Retinal pigment epithelial cell (primary cell): Measurements from ENCODE around the gene MDH2.
"Not testable (repeated sequence)": the region's sequence is repeated elsewhere in the genome, so short reads cannot be mapped to it uniquely, and the experiment has no call there.

Source experiments
- DNase-seq: peaks from one replicate; pipeline ENCODE4 v3.0.0-alpha.2; 2010; ENCODE audit warnings: low read depth
- H3K4me3 ChIP-seq: 2 replicates; pipeline ENCODE4 v1.5.1; 2011; ENCODE audit warnings: mild to moderate bottlenecking, low read length, control low read depth, moderate library complexity
- TF ChIP-seq, protein P1 (sequence below): conservative IDR thresholded peaks from 2 replicates; pipeline ENCODE4 v1.5.1; 2011; ENCODE audit warnings: low read depth, low read length, control low read depth, inconsistent platforms

MDH2 gene

DNA sequence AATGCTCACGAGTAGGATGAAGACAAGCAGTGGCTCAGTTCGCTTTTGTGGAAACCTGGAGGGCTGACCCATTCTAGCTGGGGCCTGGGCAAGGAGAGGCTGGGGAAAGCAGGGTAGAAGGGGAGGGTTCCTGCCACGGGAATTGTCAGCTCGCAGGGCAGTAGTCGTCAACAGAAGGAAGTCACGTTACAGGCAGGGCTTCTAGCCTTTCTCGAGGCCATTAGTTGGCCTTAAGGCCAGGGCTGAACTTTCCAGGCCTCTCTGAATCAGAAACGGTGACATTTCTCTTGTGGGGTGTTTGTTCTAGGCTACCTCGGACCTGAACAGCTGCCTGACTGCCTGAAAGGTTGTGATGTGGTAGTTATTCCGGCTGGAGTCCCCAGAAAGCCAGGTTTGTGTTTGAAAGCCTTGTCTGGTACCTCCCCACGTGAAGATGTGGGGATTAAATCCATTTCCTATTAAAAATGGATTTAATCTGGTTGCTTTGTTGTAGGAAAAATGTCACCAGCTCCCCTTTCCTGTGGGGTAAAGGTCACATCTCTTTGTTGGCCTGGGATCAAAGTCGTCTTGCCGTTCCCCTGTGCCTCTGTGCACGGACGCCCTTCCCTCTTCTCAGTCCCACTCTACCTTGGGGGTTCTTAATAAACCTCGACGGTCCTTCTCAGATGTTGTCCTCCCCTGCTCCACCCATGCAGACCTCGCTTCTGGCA lies 9.4 kb downstream of the MDH2 start:
- no peak overlapping the region for H3K4me3 ChIP-seq
- TF ChIP-seq, protein P1, sequence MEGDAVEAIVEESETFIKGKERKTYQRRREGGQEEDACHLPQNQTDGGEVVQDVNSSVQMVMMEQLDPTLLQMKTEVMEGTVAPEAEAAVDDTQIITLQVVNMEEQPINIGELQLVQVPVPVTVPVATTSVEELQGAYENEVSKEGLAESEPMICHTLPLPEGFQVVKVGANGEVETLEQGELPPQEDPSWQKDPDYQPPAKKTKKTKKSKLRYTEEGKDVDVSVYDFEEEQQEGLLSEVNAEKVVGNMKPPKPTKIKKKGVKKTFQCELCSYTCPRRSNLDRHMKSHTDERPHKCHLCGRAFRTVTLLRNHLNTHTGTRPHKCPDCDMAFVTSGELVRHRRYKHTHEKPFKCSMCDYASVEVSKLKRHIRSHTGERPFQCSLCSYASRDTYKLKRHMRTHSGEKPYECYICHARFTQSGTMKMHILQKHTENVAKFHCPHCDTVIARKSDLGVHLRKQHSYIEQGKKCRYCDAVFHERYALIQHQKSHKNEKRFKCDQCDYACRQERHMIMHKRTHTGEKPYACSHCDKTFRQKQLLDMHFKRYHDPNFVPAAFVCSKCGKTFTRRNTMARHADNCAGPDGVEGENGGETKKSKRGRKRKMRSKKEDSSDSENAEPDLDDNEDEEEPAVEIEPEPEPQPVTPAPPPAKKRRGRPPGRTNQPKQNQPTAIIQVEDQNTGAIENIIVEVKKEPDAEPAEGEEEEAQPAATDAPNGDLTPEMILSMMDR, result no peak
- no peak for DNase-seq

DNA sequence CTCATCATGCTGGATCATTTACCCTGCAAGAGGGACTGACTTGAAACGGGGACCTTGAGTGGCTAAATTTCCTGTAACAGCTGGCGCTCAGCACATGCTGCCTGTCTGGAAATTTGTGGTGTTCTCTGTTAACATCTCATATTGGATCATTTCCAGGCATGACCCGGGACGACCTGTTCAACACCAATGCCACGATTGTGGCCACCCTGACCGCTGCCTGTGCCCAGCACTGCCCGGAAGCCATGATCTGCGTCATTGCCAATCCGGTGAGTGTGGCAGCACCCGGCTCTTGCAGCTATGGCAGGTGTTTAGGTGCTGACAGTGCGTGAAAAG lies 9.9 kb downstream of the MDH2 start:
- TF ChIP-seq, protein P1, result no peak

DNA sequence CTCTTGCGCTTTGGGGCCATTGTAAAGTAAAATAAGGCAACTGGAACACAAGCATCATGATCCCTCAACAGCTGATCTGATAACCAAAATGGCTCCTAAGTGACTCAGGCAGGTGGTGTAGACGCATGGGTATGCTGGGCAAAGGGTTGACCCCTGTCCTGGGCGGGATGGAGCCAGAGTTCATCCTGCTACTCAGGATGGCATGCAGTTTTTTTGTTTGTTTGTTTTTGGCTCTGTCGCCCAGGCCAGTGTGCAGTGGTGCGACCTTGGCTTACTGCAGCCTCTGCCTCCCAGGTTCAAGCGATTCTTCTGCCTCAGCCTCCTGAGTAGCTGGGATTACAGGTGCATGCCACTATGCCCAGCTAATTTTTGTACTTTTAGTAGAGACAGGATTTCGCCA lies 10.8 kb downstream of the MDH2 start:
- DNase-seq, H3K4me3 ChIP-seq: not testable (repeated sequence)

More for the DNA sequence above, 9.9 kb downstream of the MDH2 start:
- DNase-seq, result no peak
- H3K4me3 ChIP-seq, result no peak overlapping the region

DNA sequence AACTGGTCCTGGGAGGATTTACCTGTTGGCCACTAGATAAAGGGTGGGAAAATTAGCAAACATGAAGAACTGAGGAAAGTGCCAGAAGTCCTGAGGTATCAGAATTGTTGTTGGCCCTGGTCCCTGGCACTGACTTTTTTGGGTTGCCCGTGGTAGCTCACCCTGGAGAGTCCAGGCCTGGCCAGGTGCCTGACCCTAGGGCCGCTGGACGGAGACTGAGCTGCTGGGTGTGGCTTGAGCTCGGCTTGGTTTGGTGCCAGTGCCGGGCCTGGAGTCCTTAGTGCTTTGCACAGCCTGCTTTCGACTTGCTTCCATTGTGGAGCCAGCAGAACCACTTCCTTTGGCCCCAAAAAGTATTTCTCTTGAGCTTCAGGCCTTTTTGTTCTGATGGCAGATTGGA lies 12.9 kb downstream of the MDH2 start:
- no peak for DNase-seq
- no peak overlapping the region for H3K4me3 ChIP-seq
- TF ChIP-seq, protein P1, result no peak

DNA sequence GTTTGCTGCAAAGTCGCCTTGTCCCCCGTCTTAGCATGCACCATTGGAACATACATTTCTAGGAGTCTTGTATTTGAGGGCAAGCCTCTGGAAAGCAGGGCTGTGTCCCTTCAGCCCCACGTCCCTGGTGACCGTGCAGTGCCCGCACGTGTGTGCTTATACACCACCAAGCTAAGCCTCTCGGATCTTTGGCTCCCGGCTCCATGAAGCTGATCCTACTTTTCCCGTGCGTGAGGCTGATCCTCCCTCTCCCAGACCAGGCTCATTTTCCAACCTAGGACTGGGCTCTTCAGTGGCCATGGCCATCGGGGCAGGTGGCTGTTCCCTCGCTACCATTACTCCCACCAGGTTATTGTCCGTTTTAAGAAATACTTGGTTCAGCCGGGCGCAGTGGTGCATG lies 14.3 kb downstream of the MDH2 start:
- TF ChIP-seq, protein P1, result no peak

DNA sequence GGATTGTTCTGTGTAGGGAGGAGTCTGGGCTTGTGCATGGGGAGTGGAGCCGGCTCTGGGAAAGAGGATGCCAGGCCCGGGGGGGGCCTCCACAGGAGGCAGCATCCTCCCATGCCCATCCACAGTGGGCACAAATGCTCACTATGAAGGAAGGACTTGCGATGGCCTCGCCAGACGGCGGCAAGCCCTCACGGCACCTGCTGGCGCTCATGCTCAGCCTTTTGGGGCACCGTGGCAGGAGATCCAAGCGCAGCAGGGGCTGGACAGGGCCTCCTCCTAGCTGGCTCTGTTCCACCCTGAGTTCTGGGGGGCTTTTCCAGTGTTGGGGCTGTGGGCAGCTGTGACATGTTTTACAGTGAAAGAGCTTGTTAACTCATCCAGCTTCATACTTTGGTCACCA lies 15.2 kb downstream of the MDH2 start:
- no peak overlapping the region for H3K4me3 ChIP-seq
- no peak for DNase-seq
- TF ChIP-seq, protein P1, result no peak

More for the DNA sequence above, 14.3 kb downstream of the MDH2 start:
- no peak overlapping the region for H3K4me3 ChIP-seq
- no peak for DNase-seq

DNA sequence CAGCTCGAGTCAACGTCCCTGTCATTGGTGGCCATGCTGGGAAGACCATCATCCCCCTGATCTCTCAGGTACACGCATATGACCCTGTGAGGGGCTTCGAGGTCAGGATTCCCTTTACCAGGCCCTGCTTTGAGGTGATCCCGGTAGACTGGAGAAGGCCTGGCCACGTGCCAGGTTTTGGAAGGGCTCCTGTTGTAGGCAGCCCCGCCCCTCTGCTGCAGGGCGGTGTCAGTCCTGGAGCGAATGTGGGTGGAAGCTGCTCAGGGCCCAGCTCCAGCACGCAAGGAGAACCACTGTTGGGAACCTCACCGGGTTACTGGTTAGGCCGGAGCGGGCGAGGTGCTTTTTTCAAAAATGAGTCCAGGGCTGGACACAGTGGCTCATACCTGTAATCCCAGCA lies 15.6 kb downstream of the MDH2 start:
- TF ChIP-seq, protein P1, result no peak
- H3K4me3 ChIP-seq, result no peak overlapping the region
- no peak for DNase-seq
